DMS153 treated with DMSO at 0.1 percent for 48 hours (cell line): ENCODE results near the gene OSBPL10.

ENCODE experiments used
- DNase-seq: peaks from one replicate; lab custom pipeline; 2025; ENCODE audit not compliant: unreplicated experiment; lab: John Stamatoyannopoulos, UW

Gene OSBPL10

GRCh38 chr3:31777887-31778286 is 203.2 kb downstream of the OSBPL10 start:
- DNase-seq: no peak

GRCh38 chr3:31777092-31777491 is 204.0 kb downstream of the OSBPL10 start:
- no peak for DNase-seq

GRCh38 chr3:31776016-31776415 is 205.0 kb downstream of the OSBPL10 start:
- DNase-seq: no peak

GRCh38 chr3:31775383-31775782 is 205.7 kb downstream of the OSBPL10 start:
- no peak for DNase-seq

- DNase-seq: no peak
These were observed 208.1 kb downstream of the OSBPL10 start for GRCh38 chr3:31772758-31773473.

- DNase-seq: no peak
These were observed 208.8 kb downstream of the OSBPL10 start for GRCh38 chr3:31772272-31772671.

GRCh38 chr3:31770822-31771326 is 210.2 kb downstream of the OSBPL10 start:
- no peak for DNase-seq

GRCh38 chr3:31768479-31769125 is 212.5 kb downstream of the OSBPL10 start:
- no peak for DNase-seq

GRCh38 chr3:31767920-31768319 is 213.1 kb downstream of the OSBPL10 start:
- DNase-seq: no peak

GRCh38 chr3:31766669-31767068 is 214.4 kb downstream of the OSBPL10 start:
- DNase-seq: no peak

- no peak for DNase-seq
These were observed 215.2 kb downstream of the OSBPL10 start for GRCh38 chr3:31765871-31766270.

GRCh38 chr3:31763731-31764130 is 217.3 kb downstream of the OSBPL10 start:
- no peak for DNase-seq

- DNase-seq: no peak
These were observed 218.1 kb downstream of the OSBPL10 start for GRCh38 chr3:31762888-31763351.

GRCh38 chr3:31762097-31762764 is 218.8 kb downstream of the OSBPL10 start:
- DNase-seq: no peak

GRCh38 chr3:31760654-31761053 is 220.4 kb downstream of the OSBPL10 start:
- no peak for DNase-seq

- DNase-seq: no peak
These were observed 222.6 kb downstream of the OSBPL10 start for GRCh38 chr3:31758322-31758965.

- no peak for DNase-seq
These were observed 225.0 kb downstream of the OSBPL10 start for GRCh38 chr3:31755926-31756658.

GRCh38 chr3:31754575-31755278 is 226.3 kb downstream of the OSBPL10 start:
- DNase-seq: no peak

GRCh38 chr3:31753050-31753425 is 228.0 kb downstream of the OSBPL10 start:
- DNase-seq: no peak
